ENCODE measurements around the gene ZFR2. TPM values are rescaled to one million over a fixed set of nuclear protein-coding genes. Genes with fewer than 3 reads are reported as not detected.

ZFR2 gene
- polyA plus RNA-seq, 3 donors: not detected

GRCh38 chr19:3882041-3882384, 13.2 kb upstream of the ZFR2 start:
- no peak overlapping the region for H3K9ac ChIP-seq (ENCODE audit: insufficient read depth, low read length, poor library complexity, severe bottlenecking)
- WGBS (ENCODE audit: insufficient coverage): 0% methylated on average over 2 of the region's 6 CpGs
- H4K20me1 ChIP-seq (ENCODE audit: insufficient read depth, low read length): no peaks in the 10 kb centered on the region
- no peak for TF ChIP-seq CTCF (IDR thresholded peaks at IDR 0.05)
- H3K4me1 ChIP-seq (ENCODE audit: control insufficient read depth in 1 of 2, insufficient read depth in 2 of 2, low read length in 2 of 2): no peaks in the 10 kb centered on the region
- intact Hi-C loops (cut with micrococcal nuclease): no loop called here
- peaks cover 12 to 33% of the 10 kb centered on the region in 2 donors for H3K27me3 ChIP-seq (ENCODE audit: control insufficient read depth in 2 of 2, insufficient read depth in 2 of 2, low read length in 2 of 2)
- H3K27ac ChIP-seq (ENCODE audit: low read depth in 1 of 2, low read length in 2 of 2): no peak overlapping the region
- H3K36me3 ChIP-seq (replicated peaks in 1 of 2; ENCODE audit: control insufficient read depth in 1 of 2, insufficient read depth in 2 of 2, low read length in 2 of 2): no peaks in the 10 kb centered on the region
- no peak overlapping the region for H3K4me3 ChIP-seq (replicated peaks in 1 of 3; ENCODE audit: low read depth in 2 of 3, low read length in 3 of 3)
- Mint-ChIP-seq H3K9me3 (peaks cover 0 to 5% (median 2%) of the 10 kb centered on the region in 7 donors), H3K36me3 (no peaks in the 10 kb centered on the region), H3K27me3 (ENCODE audit: low read depth in 3 of 3) (peaks cover 35 to 52% (median 48%) of the 10 kb centered on the region in 3 donors), H3K4me3 (peak overlapping the region in 1 of 2 donors; percentile 72), H3K4me1 (peaks cover 5% of the 10 kb centered on the region), H3K27ac (no peak overlapping the region)
- no peak overlapping the region for H3K4me2 ChIP-seq (replicated peaks; ENCODE audit: extremely low read depth, low read length, poor library complexity, severe bottlenecking)
- no peak for DNase-seq
- H2AFZ ChIP-seq (ENCODE audit: insufficient read depth, low read depth, low read length, poor library complexity, severe bottlenecking): no peak overlapping the region
- no peaks in the 10 kb centered on the region for H3K79me2 ChIP-seq (ENCODE audit: insufficient read depth, low read length)
- H3K9me3 ChIP-seq (replicated peaks in 1 of 2; ENCODE audit: control insufficient read depth in 1 of 2, insufficient read depth in 1 of 2, low read length in 2 of 2): peaks cover 0 to 5% of the 10 kb centered on the region in 2 donors

DNA sequence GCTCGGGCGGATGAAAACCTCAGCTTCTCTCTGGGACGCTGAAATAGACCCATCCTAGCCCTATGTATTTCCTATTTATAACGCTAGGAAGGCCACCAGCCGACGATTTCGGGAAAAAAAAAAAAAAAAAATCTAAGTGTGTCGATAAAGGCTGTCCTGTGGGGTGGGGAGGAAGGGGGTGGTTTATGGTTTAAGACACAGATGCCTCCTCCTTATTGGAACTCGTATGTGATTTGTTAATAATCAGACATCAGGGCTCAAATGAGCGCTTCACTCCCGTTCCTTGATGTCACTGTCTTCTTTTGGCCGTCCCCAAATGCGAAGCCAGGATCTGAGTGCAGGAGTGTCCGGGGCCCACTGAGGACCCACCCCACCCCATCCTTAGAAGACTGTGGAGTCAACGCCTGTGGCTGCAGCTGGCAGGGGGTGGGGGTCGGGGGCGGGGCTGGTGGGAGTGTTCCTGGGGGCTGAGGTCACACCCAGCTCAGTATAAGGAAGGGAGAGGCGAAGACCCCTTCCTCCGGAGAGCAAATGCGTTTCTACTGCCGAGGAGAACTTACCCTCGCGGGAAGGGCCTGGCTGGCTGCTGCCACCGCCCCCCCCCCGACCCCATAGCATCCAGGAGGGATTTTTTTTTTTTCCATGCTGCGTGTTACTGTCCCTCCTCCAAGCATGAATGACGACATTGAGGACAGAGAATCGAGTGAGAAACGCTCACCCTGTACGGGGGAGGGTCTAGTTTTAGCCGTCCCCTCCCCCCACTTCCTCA, 12.6 kb upstream of the ZFR2 start:
- Histone ChIP-seq H3K27me3 (ENCODE audit: control insufficient read depth in 2 of 2, insufficient read depth in 2 of 2, low read length in 2 of 2) (peaks cover 12 to 33% of the 10 kb centered on the region in 2 donors), H3K27ac (ENCODE audit: low read depth in 1 of 2, low read length in 2 of 2) (no peak overlapping the region), H3K36me3 (replicated peaks in 1 of 2; ENCODE audit: control insufficient read depth in 1 of 2, insufficient read depth in 2 of 2, low read length in 2 of 2) (no peaks in the 10 kb centered on the region), H4K20me1 (ENCODE audit: insufficient read depth, low read length) (no peaks in the 10 kb centered on the region), H3K9ac (ENCODE audit: insufficient read depth, low read length, poor library complexity, severe bottlenecking) (no peak overlapping the region), H3K9me3 (replicated peaks in 1 of 2; ENCODE audit: control insufficient read depth in 1 of 2, insufficient read depth in 1 of 2, low read length in 2 of 2) (peaks cover 0 to 5% of the 10 kb centered on the region in 2 donors), H2AFZ (ENCODE audit: insufficient read depth, low read depth, low read length, poor library complexity, severe bottlenecking) (no peak overlapping the region), H3K4me2 (replicated peaks; ENCODE audit: extremely low read depth, low read length, poor library complexity, severe bottlenecking) (no peak overlapping the region), H3K79me2 (ENCODE audit: insufficient read depth, low read length) (no peaks in the 10 kb centered on the region), H3K4me1 (ENCODE audit: control insufficient read depth in 1 of 2, insufficient read depth in 2 of 2, low read length in 2 of 2) (no peaks in the 10 kb centered on the region), H3K4me3 (replicated peaks in 1 of 3; ENCODE audit: low read depth in 2 of 3, low read length in 3 of 3) (no peak overlapping the region)
- intact Hi-C loops (cut with micrococcal nuclease): no loop called here
- Mint-ChIP-seq H3K9me3 (peaks cover 0 to 5% (median 2%) of the 10 kb centered on the region in 7 donors), H3K36me3 (no peaks in the 10 kb centered on the region), H3K4me3 (peak overlapping the region in 1 of 2 donors; percentile 78), H3K4me1 (peaks cover 5% of the 10 kb centered on the region), H3K27me3 (ENCODE audit: low read depth in 3 of 3) (peaks cover 35 to 51% (median 48%) of the 10 kb centered on the region in 3 donors), H3K27ac (no peak overlapping the region)
- WGBS (ENCODE audit: insufficient coverage): 10% methylated on average over 4 of the region's 31 CpGs
- no peak for DNase-seq
- no peak for TF ChIP-seq CTCF (IDR thresholded peaks at IDR 0.05)
